RWPE1 (cell line): ENCODE measurements around the gene ZNF442.
A peak's percentile ranks its signal among the peaks of the same experiment; 100 is the strongest.

Source experiments
- CTCF ChIA-PET: fragments of 350-600 bp; sonication (Branson Sonifier 250); formaldehyde crosslinking; extraction: SDS; loops from one replicate; lab custom pipeline; 2021; lab: Yijun Ruan, JAX
- POLR2A ChIA-PET: fragments of 400-600 bp; formaldehyde crosslinking; extraction: SDS; loops from one replicate; lab custom pipeline; 2020; ENCODE audit warnings: antibody characterized with exemption; ENCODE audit not compliant: low non-redundant PET; lab: Yijun Ruan, JAX
- DNase-seq: peaks from one replicate; pipeline ENCODE4 v3.0.0; 2012; ENCODE audit warnings: low spot score
- H3K27ac ChIP-seq: fragments of 450-650 bp; 2 replicates; pipeline ENCODE4 v1.5.1; 2017
- CTCF ChIP-seq: fragments of 450-650 bp; conservative IDR thresholded peaks from 2 replicates; pipeline ENCODE4 v1.5.1; 2017; ENCODE audit warnings: low read depth, mild to moderate bottlenecking

Gene ZNF442

GRCh38 chr19:12350185-12350889 is 15.1 kb downstream of the ZNF442 start:
- POLR2A ChIA-PET, result no interaction called here
- DNase-seq, result no peak
- no peak for TF ChIP-seq CTCF
- CTCF ChIA-PET, result no interaction called here
- H3K27ac ChIP-seq, result no peak overlapping the region

- no peak for DNase-seq
- no peak overlapping the region for H3K27ac ChIP-seq
- ChIA-PET CTCF (no interaction called here), POLR2A (interaction anchor here (0.6 kb wide), 1 partner anchor 16 kb away, joined by 3 read pairs; no protein-coding TSS in a partner anchor)
- no peak for TF ChIP-seq CTCF
These were observed 18.6 kb downstream of the ZNF442 start for GRCh38 chr19:12346896-12347295.

- no peak overlapping the region for H3K27ac ChIP-seq
- no peak for TF ChIP-seq CTCF
- ChIA-PET POLR2A (interaction anchor here (0.6 kb wide), 1 partner anchor 208 kb away, joined by 4 read pairs; no protein-coding TSS in a partner anchor), CTCF (no interaction called here)
- DNase-seq, result no peak
These were observed 20.3 kb downstream of the ZNF442 start for GRCh38 chr19:12345197-12345596.

DNA sequence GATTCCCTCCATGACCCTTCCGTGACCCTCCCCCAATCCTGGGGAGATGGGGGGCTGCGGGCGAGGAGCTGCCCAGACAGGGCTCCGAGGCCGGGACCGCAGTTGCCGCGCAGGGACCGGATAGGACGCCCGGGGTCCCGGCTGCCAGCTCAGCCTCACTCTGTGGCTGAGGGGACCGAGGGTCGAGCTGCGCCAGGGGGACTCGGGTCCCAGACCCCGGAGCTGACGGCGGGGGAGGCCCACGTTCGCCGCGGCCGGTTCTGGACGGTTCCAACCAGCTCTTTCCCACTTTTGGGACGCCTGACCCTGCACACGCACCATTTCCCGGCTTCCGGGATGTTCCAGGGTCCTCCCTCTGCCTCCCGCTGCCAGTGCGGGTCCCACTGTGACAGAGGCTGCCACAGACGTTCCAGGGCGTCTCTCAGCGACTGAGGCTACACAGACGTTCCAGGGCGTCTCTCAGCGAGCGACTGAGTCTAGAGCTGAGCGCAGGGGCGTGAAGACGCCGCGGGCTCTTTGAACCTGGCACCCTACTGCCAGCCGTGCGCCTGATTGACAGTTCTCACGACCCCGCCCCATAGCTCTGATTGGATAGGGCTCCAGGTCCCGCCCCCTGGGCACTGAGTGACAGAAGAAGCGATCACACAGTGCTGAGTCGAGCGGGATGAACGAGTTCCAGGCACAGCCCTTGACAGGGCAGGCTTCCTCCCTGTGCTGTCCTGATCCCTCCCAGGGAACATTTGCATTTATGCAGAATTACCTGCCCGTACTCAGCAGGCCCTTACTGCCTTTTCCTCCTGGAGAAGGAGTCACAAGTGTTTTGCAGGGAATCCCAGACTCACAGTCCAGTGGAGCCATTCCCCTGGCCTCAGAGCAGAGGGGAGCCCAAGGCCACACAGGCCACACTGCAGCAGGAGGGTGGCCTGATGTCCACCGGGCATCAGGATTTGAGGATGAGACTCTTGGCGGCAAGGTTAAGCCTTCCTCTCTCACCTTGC is 32.0 kb downstream of the ZNF442 start, which contains the start of gene ZNF563:
ZNF563 (minus strand) TSS at position 472 of the 998 bp plus-strand sequence; CDS start at position 321, 151 bp downstream.
- TF ChIP-seq CTCF, result no peak
- peak within 1 kb of the TSS; percentile 88 for H3K27ac ChIP-seq
- ChIA-PET CTCF (interaction anchor here (0.6 to 1.2 kb wide), 3 partner anchors 32 to 274 kb away, joined by 3 to 4 read pairs (median 3); partner anchors contain the start of gene ZNF442), POLR2A (interaction anchor here (0.6 to 1.0 kb wide), 2 partner anchors 32 to 152 kb away, joined by 3 read pairs; partner anchors contain the start of gene ZNF442)
- peak; percentile 99 for DNase-seq

DNA sequence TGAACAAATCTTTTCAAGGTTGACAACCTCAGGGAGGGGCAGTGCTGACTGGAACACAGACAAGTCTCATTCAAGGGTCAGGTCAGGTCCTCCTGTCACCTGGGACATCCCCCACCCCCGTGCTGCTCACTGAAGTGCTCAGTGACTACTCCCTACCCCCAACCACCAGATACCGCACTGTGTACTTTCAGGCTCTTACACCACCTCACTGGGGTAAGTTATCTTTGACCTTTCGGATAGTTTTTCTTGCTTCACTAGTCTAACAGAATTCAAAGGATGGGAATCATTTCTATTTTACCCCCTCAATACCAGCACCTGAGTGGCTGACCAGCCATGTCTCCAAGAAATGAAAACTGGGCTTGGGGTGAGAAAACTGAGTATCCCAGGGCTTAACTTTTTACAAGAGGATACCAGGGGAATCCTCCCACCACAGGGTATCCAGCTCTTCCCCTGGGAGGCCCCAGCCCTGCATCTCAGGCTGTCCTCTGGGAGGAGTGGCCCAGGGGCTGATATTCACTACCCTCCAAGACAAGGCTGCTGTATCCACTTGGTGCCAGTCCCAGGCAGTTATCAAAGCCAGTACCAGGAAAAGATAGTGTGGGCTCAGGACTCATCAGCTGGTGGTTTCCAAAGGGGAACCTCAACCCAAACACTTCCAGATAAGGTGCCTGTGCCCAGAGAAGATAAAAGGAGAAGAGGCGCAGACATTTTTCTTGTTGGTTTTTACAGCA is 34.1 kb downstream of the ZNF442 start:
- ChIA-PET CTCF (no interaction called here), POLR2A (no interaction called here)
- TF ChIP-seq CTCF, result no peak
- H3K27ac ChIP-seq, result no peak overlapping the region
- no peak for DNase-seq
